DMS 273 treated with DMSO at 0.1 percent for 48 hours (cell line): Measurements from ENCODE around the gene CDK5RAP2.

Experiments used
- DNase-seq: peaks from one replicate; lab custom pipeline; 2025; lab: John Stamatoyannopoulos, UW

Gene CDK5RAP2

GRCh38 chr9:120402741-120403542 lies 177.0 kb downstream of the CDK5RAP2 start:
- DNase-seq: no peak

GRCh38 chr9:120399940-120400339 lies 180.0 kb downstream of the CDK5RAP2 start:
- DNase-seq: no peak

GRCh38 chr9:120398286-120398685 lies 181.7 kb downstream of the CDK5RAP2 start:
- no peak for DNase-seq

- DNase-seq: no peak
Observed at GRCh38 chr9:120397453-120397852, 182.5 kb downstream of the CDK5RAP2 start.

GRCh38 chr9:120396931-120397330 lies 183.0 kb downstream of the CDK5RAP2 start:
- DNase-seq: no peak

GRCh38 chr9:120396418-120396817 lies 183.5 kb downstream of the CDK5RAP2 start:
- DNase-seq: no peak

- no peak for DNase-seq
Observed at GRCh38 chr9:120395376-120395775, 184.6 kb downstream of the CDK5RAP2 start.

- no peak for DNase-seq
Observed at GRCh38 chr9:120394058-120394669, 185.8 kb downstream of the CDK5RAP2 start.

GRCh38 chr9:120393386-120394057 lies 186.4 kb downstream of the CDK5RAP2 start:
- no peak for DNase-seq

GRCh38 chr9:120392711-120393110 lies 187.3 kb downstream of the CDK5RAP2 start:
- no peak for DNase-seq

- no peak for DNase-seq
Observed at GRCh38 chr9:120392245-120392644, 187.7 kb downstream of the CDK5RAP2 start.

- DNase-seq: no peak
Observed at GRCh38 chr9:120391691-120392090, 188.3 kb downstream of the CDK5RAP2 start.

- no peak for DNase-seq
Observed at GRCh38 chr9:120390637-120391190, 189.3 kb downstream of the CDK5RAP2 start.

GRCh38 chr9:120389867-120390266 lies 190.1 kb downstream of the CDK5RAP2 start:
- no peak for DNase-seq

GRCh38 chr9:120389300-120389699 lies 190.7 kb downstream of the CDK5RAP2 start:
- DNase-seq: no peak

- no peak for DNase-seq
Observed at GRCh38 chr9:120388003-120388855, 191.7 kb downstream of the CDK5RAP2 start.

- DNase-seq: no peak
Observed at GRCh38 chr9:120387257-120388002, 192.5 kb downstream of the CDK5RAP2 start.

GRCh38 chr9:120386390-120387131 lies 193.4 kb downstream of the CDK5RAP2 start:
- DNase-seq: no peak

- no peak for DNase-seq
Observed at GRCh38 chr9:120385606-120386389, 194.2 kb downstream of the CDK5RAP2 start.

GRCh38 chr9:120384925-120385272 lies 195.1 kb downstream of the CDK5RAP2 start:
- no peak for DNase-seq
